GM18870 (cell line): Measurements from ENCODE around the gene OGA.

Experiments
- ATAC-seq: cut with Tn5 transposase; IDR thresholded peaks from one replicate; pipeline ENCODE4 v1.9.1; 2021; ENCODE audit warnings: moderate library complexity; ENCODE audit not compliant: unreplicated experiment

The OGA gene

GRCh38 chr10:101837748-101838147, 19.5 kb upstream of the OGA start:
- no peak for ATAC-seq

GRCh38 chr10:101835362-101835761, 17.1 kb upstream of the OGA start:
- ATAC-seq = no peak

GRCh38 chr10:101834341-101834740, 16.1 kb upstream of the OGA start:
- no peak for ATAC-seq

GRCh38 chr10:101833466-101833865, 15.2 kb upstream of the OGA start:
- no peak for ATAC-seq

GRCh38 chr10:101832325-101832771, 14.1 kb upstream of the OGA start:
- ATAC-seq = no peak

- no peak for ATAC-seq
Observed at GRCh38 chr10:101831169-101831811, 13.0 kb upstream of the OGA start.

- ATAC-seq = no peak
Observed at GRCh38 chr10:101830322-101831168, 12.3 kb upstream of the OGA start.

- no peak for ATAC-seq
Observed at GRCh38 chr10:101829561-101830315, 11.5 kb upstream of the OGA start.

GRCh38 chr10:101828766-101829551, 10.7 kb upstream of the OGA start:
- no peak for ATAC-seq

GRCh38 chr10:101827919-101828600, 9.8 kb upstream of the OGA start:
- ATAC-seq = no peak

GRCh38 chr10:101826852-101827434, 8.7 kb upstream of the OGA start:
- no peak for ATAC-seq

GRCh38 chr10:101824736-101825135, 6.5 kb upstream of the OGA start:
- ATAC-seq = no peak

GRCh38 chr10:101818872-101819633, 809 bp upstream of the OGA start:
- ATAC-seq = peak; percentile 13

GRCh38 chr10:101817337-101818118, 716 bp downstream of the OGA start:
- no peak for ATAC-seq

GRCh38 chr10:101816913-101817336, 1.3 kb downstream of the OGA start:
- no peak for ATAC-seq

- no peak for ATAC-seq
Observed at GRCh38 chr10:101816376-101816775, 1.9 kb downstream of the OGA start.

GRCh38 chr10:101814466-101815071, 3.7 kb downstream of the OGA start:
- no peak for ATAC-seq

GRCh38 chr10:101812606-101813005, 5.6 kb downstream of the OGA start:
- no peak for ATAC-seq
